Measurements from ENCODE around the gene PLBD1.
A peak's percentile ranks its signal among the peaks of the same experiment; 100 is the strongest.

The PLBD1 gene

GRCh38 chr12:14505626-14506596, 61.8 kb downstream of the PLBD1 start:
- H3K9me3 Mint-ChIP-seq = no peaks in the 10 kb centered on the region
- no peak for DNase-seq
- H3K4me3 Mint-ChIP-seq = no peak overlapping the region
- H3K27me3 Mint-ChIP-seq = no peaks in the 10 kb centered on the region
- no peak overlapping the region for H3K27ac Mint-ChIP-seq
- no peak for ATAC-seq (replicated peaks)
- H3K36me3 Mint-ChIP-seq = peaks cover 14 to 29% of the 10 kb centered on the region in 2 donors
- peaks cover 0 to 2% of the 10 kb centered on the region in 2 donors for H3K4me1 Mint-ChIP-seq

- peaks cover 45 to 66% of the 10 kb centered on the region in 2 donors for H3K36me3 Mint-ChIP-seq
- no peak for ATAC-seq (replicated peaks)
Measured at GRCh38 chr12:14495326-14495725, 72.4 kb downstream of the PLBD1 start.

DNA sequence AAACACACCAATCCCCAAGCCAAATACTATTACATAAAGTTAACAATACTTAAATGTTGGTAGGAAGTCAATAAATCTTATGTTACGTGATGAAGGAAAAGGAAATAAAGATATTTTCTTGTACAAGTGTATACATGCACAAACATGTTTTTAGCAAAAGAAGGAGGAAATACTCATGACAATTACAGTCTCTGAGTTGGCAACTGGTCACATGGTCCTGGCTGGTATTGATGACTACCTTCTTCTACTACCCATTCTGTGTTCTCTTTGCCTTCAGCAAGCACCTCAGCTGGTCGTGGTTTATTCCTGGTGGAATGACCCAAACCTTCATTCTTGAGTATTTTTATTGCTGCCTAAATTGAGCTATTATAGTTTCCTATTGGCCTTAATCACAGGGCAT, 84.8 kb downstream of the PLBD1 start:
- no peaks in the 10 kb centered on the region for H3K9me3 Mint-ChIP-seq
- DNase-seq = no peak
- ATAC-seq (replicated peaks) = no peak
- no peaks in the 10 kb centered on the region for H3K4me1 Mint-ChIP-seq
- peaks cover 38 to 61% of the 10 kb centered on the region in 2 donors for H3K36me3 Mint-ChIP-seq
- H3K27me3 Mint-ChIP-seq = no peaks in the 10 kb centered on the region
- no peak overlapping the region for H3K4me3 Mint-ChIP-seq
- H3K27ac Mint-ChIP-seq = peak overlapping the region; percentile 42

More at GRCh38 chr12:14495326-14495725, 72.4 kb downstream of the PLBD1 start:
- Mint-ChIP-seq H3K27ac (peak overlapping the region; percentile 71), H3K27me3 (no peaks in the 10 kb centered on the region), H3K4me1 (peaks cover 0 to 2% of the 10 kb centered on the region in 2 donors), H3K9me3 (no peaks in the 10 kb centered on the region), H3K4me3 (no peak overlapping the region)
- DNase-seq = no peak

GRCh38 chr12:14482361-14482760, 85.3 kb downstream of the PLBD1 start:
- H3K4me3 Mint-ChIP-seq = no peak overlapping the region
- H3K36me3 Mint-ChIP-seq = peaks cover 37 to 61% of the 10 kb centered on the region in 2 donors
- DNase-seq = no peak
- no peaks in the 10 kb centered on the region for H3K9me3 Mint-ChIP-seq
- no peaks in the 10 kb centered on the region for H3K27me3 Mint-ChIP-seq
- ATAC-seq (replicated peaks) = no peak
- peak overlapping the region; percentile 42 for H3K27ac Mint-ChIP-seq
- H3K4me1 Mint-ChIP-seq = no peaks in the 10 kb centered on the region

GRCh38 chr12:14481201-14481600, 86.5 kb downstream of the PLBD1 start:
- H3K27me3 Mint-ChIP-seq = no peaks in the 10 kb centered on the region
- DNase-seq (no peak), ATAC-seq (replicated peaks) (no peak)
- no peaks in the 10 kb centered on the region for H3K9me3 Mint-ChIP-seq
- H3K4me3 Mint-ChIP-seq = no peak overlapping the region
- H3K4me1 Mint-ChIP-seq = no peaks in the 10 kb centered on the region
- H3K27ac Mint-ChIP-seq = no peak overlapping the region
- peaks cover 30 to 53% of the 10 kb centered on the region in 2 donors for H3K36me3 Mint-ChIP-seq

- Mint-ChIP-seq H3K9me3 (peaks cover under 1% of the 10 kb centered on the region in 2 donors), H3K27me3 (no peaks in the 10 kb centered on the region), H3K4me3 (no peak overlapping the region), H3K36me3 (peaks cover 36 to 56% of the 10 kb centered on the region in 2 donors), H3K27ac (no peak overlapping the region), H3K4me1 (no peaks in the 10 kb centered on the region)
- DNase-seq (no peak), ATAC-seq (replicated peaks) (peak in 1 of 2 donors; percentile 47)
Measured at GRCh38 chr12:14479004-14479403, 88.7 kb downstream of the PLBD1 start.

DNA sequence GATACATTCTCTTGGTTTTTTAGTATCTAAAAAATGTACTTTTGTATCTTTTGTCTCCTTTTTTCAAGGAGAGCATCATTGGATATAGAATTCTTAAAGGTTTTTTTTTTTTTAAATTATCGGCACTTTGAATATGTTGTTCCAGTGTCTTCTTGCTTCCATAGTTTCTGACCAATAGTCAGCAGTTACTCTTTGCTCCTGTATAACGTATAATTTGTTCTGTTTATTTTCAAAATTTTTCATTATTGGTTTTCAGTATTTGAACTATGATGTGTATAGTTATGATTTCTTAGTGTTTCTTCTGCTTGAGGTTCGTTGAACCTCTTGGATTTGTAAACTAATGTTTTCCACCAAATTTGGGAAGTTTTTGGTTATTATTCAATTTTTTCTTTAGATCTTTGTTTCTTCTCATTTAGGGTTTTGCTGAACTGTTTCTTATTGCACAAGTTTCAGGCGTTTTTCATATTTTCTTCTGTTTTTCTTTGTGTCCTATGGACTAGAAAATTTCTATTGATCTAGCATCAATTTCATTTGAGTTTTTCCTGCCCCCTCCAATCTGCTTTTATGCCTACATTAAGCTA, 93.9 kb downstream of the PLBD1 start:
- Mint-ChIP-seq H3K4me3 (no peak overlapping the region), H3K4me1 (peaks cover 3 to 4% of the 10 kb centered on the region in 2 donors), H3K27me3 (no peaks in the 10 kb centered on the region), H3K9me3 (peaks cover 16 to 22% of the 10 kb centered on the region in 2 donors), H3K36me3 (peaks cover 57 to 79% of the 10 kb centered on the region in 2 donors), H3K27ac (no peak overlapping the region)
- ATAC-seq (replicated peaks) = no peak
- no peak for DNase-seq

- H3K27me3 Mint-ChIP-seq = no peaks in the 10 kb centered on the region
- DNase-seq (no peak), ATAC-seq (replicated peaks) (no peak)
- no peak overlapping the region for H3K4me3 Mint-ChIP-seq
- H3K36me3 Mint-ChIP-seq = peaks cover 52 to 75% of the 10 kb centered on the region in 2 donors
- H3K27ac Mint-ChIP-seq = peak overlapping the region; percentile 88
- peaks cover 3 to 9% of the 10 kb centered on the region in 2 donors for H3K4me1 Mint-ChIP-seq
- H3K9me3 Mint-ChIP-seq = peaks cover 16 to 22% of the 10 kb centered on the region in 2 donors
Measured at GRCh38 chr12:14471497-14471896, 96.2 kb downstream of the PLBD1 start.

- H3K9me3 Mint-ChIP-seq = no peaks in the 10 kb centered on the region
- H3K36me3 Mint-ChIP-seq = peaks cover 28 to 51% of the 10 kb centered on the region in 2 donors
- DNase-seq (no peak), ATAC-seq (replicated peaks) (peak in 1 of 2 donors; percentile 22)
- H3K27ac Mint-ChIP-seq = no peak overlapping the region
- no peak overlapping the region for H3K4me3 Mint-ChIP-seq
- H3K4me1 Mint-ChIP-seq = peaks cover 11 to 18% of the 10 kb centered on the region in 2 donors
- H3K27me3 Mint-ChIP-seq = no peaks in the 10 kb centered on the region
Measured at GRCh38 chr12:14460212-14460841, 107.4 kb downstream of the PLBD1 start.

- Mint-ChIP-seq H3K27ac (peak overlapping the region; percentile 72), H3K9me3 (peaks cover 5 to 11% of the 10 kb centered on the region in 2 donors), H3K4me3 (no peak overlapping the region), H3K36me3 (peaks cover 61 to 71% of the 10 kb centered on the region in 2 donors), H3K4me1 (peaks cover 34 to 57% of the 10 kb centered on the region in 2 donors), H3K27me3 (no peaks in the 10 kb centered on the region)
- ATAC-seq (replicated peaks) (peak; percentile 78 to 89), DNase-seq (peak; percentile 31)
Measured at GRCh38 chr12:14454098-14454907, 113.4 kb downstream of the PLBD1 start.
